PC-3 (cell line): ENCODE results near the gene CIB1.

Experiments
- EZH2 ChIP-seq: fragments of 300-600 bp; sonication (generic); IDR thresholded peaks from one replicate; pipeline ENCODE4 v1.6.1; 2017; ENCODE audit warnings: antibody characterized with exemption, mild to moderate bottlenecking, low read length; ENCODE audit not compliant: unreplicated experiment
- EZH2phosphoT487 ChIP-seq: fragments of 300-600 bp; sonication (generic); IDR thresholded peaks from 2 replicates; pipeline ENCODE4 v1.6.1; 2018; ENCODE audit warnings: mild to moderate bottlenecking, antibody characterized with exemption, low read length, borderline replicate concordance
- TF ChIP-seq, protein P1 (sequence below): fragments of 300-600 bp; sonication (generic); conservative IDR thresholded peaks from 2 replicates; pipeline ENCODE4 v1.5.1; 2017; ENCODE audit warnings: antibody characterized with exemption, low read depth, mild to moderate bottlenecking, low read length

- TF ChIP-seq, protein P1, sequence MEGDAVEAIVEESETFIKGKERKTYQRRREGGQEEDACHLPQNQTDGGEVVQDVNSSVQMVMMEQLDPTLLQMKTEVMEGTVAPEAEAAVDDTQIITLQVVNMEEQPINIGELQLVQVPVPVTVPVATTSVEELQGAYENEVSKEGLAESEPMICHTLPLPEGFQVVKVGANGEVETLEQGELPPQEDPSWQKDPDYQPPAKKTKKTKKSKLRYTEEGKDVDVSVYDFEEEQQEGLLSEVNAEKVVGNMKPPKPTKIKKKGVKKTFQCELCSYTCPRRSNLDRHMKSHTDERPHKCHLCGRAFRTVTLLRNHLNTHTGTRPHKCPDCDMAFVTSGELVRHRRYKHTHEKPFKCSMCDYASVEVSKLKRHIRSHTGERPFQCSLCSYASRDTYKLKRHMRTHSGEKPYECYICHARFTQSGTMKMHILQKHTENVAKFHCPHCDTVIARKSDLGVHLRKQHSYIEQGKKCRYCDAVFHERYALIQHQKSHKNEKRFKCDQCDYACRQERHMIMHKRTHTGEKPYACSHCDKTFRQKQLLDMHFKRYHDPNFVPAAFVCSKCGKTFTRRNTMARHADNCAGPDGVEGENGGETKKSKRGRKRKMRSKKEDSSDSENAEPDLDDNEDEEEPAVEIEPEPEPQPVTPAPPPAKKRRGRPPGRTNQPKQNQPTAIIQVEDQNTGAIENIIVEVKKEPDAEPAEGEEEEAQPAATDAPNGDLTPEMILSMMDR = no peak
- TF ChIP-seq EZH2 (no peak), EZH2phosphoT487 (no peak)
These were observed 10.3 kb upstream of the CIB1 start for GRCh38 chr15:90243943-90244639.
